B cell (primary cell): ENCODE measurements around the gene TTC28. TPM values are rescaled to one million over a fixed set of nuclear protein-coding genes. Genes with fewer than 3 reads are reported as not detected.

Source experiments
- ATAC-seq: fragments of 200-7000 bp; cut with Tn5 transposase; one replicate; pipeline ENCODE4 v1.10.0; 2021; ENCODE audit warnings: low read depth, mild to moderate bottlenecking, moderate number of reproducible peaks, moderate library complexity
- CTCF ChIA-PET: fragments of 350-600 bp; sonication (Branson Sonifier 250); formaldehyde crosslinking; loops from one replicate; lab custom pipeline; 2021; ENCODE audit warnings: antibody characterized with exemption, inconsistent platforms; lab: Charles Lee
- POLR2A ChIA-PET: fragments of 350-600 bp; sonication (Branson Sonifier 250); formaldehyde crosslinking; loops from one replicate; lab custom pipeline; 2021; ENCODE audit warnings: antibody characterized with exemption; lab: Charles Lee
- DNase-seq: peaks from one replicate; pipeline ENCODE4 v3.0.0; 2013
- H2AFZ ChIP-seq: 2 replicates; pipeline ENCODE4 v1.6.1; 2012; ENCODE audit warnings: mild to moderate bottlenecking, low read depth, low read length; ENCODE audit not compliant: insufficient read depth, poor library complexity, severe bottlenecking
- H3K27ac ChIP-seq, 2 donors: 1 replicate in 1 of 2; 2 replicates in 1 of 2; pipeline ENCODE4 v1.5.1; 2012 to 2013; ENCODE audit warnings: low read length in 2 of 2, mild to moderate bottlenecking in 2 of 2, moderate library complexity in 1 of 2
- H3K27me3 ChIP-seq, 4 experiments: fragments of 200-600 bp in 1 of 4; sonication (generic) in 1 of 4; replicated peaks in 1 of 4; 1 replicate in 2 of 4; 2 replicates in 2 of 4; pipeline versions ENCODE4 v1.6.1 to v1.7.0; 2013 to 2016; ENCODE audit warnings: low read length in 3 of 4, mild to moderate bottlenecking in 2 of 4, mixed read lengths in 1 of 4, moderate library complexity in 1 of 4; ENCODE audit not compliant: insufficient read depth in 4 of 4, control insufficient read depth in 3 of 4; ENCODE audit errors: control extremely low read depth in 1 of 4
- H3K36me3 ChIP-seq, 2 experiments: replicated peaks in 1 of 2; 1 replicate in 1 of 2; 2 replicates in 1 of 2; pipeline versions ENCODE4 v1.6.1 to v1.7.1; 2013; ENCODE audit warnings: low read length in 1 of 2; ENCODE audit not compliant: insufficient read depth in 2 of 2, control insufficient read depth in 1 of 2; ENCODE audit errors: control extremely low read depth in 1 of 2, extremely low read depth in 1 of 2
- H3K4me1 ChIP-seq, 2 donors: fragments of 200-600 bp in 1 of 2; sonication (generic) in 1 of 2; 1 replicate in 1 of 2; 2 replicates in 1 of 2; pipeline versions ENCODE4 v1.5.1 to v1.6.1; 2013 to 2017; ENCODE audit warnings: low read length in 2 of 2; ENCODE audit not compliant: control insufficient read depth in 2 of 2, insufficient read depth in 2 of 2
- H3K4me2 ChIP-seq: replicated peaks from 2 replicates; pipeline ENCODE3; 2012; ENCODE audit warnings: mild to moderate bottlenecking, low read depth, low read length; ENCODE audit not compliant: poor library complexity, severe bottlenecking
- H3K4me3 ChIP-seq, 5 experiments: fragments of 200-600 bp in 1 of 5; sonication (generic) in 1 of 5; 1 replicate in 3 of 5; 2 replicates in 2 of 5; pipeline versions ENCODE4 v1.5.1 to v1.7.0; 2011 to 2016; ENCODE audit warnings: low read length in 4 of 5, mild to moderate bottlenecking in 4 of 5, low read depth in 2 of 5, control low read depth in 1 of 5, moderate library complexity in 1 of 5; ENCODE audit not compliant: insufficient read depth in 1 of 5; ENCODE audit errors: control extremely low read depth in 1 of 5, extremely low read depth in 1 of 5
- H3K79me2 ChIP-seq: fragments of 200-600 bp; sonication (generic); one replicate; pipeline ENCODE4 v1.6.0; 2016; ENCODE audit warnings: low read length; ENCODE audit not compliant: control insufficient read depth, insufficient read depth
- H3K9ac ChIP-seq: fragments of 200-600 bp; sonication (generic); 2 replicates; pipeline ENCODE4 v1.6.1; 2017; ENCODE audit warnings: mild to moderate bottlenecking, low read length, moderate library complexity
- H3K9me3 ChIP-seq, 3 donors: one replicate each; pipeline versions ENCODE4 v1.6.1 to v1.7.1; 2013; ENCODE audit warnings: low read length in 2 of 3; ENCODE audit not compliant: control insufficient read depth in 2 of 3, insufficient read depth in 1 of 3; ENCODE audit errors: control extremely low read depth in 1 of 3
- H4K20me1 ChIP-seq: 2 replicates; pipeline ENCODE4 v1.6.0; 2012; ENCODE audit warnings: mild to moderate bottlenecking, low read length; ENCODE audit not compliant: insufficient read depth, control insufficient read depth, poor library complexity, severe bottlenecking
- H3K27ac Mint-ChIP-seq: one replicate; pipeline ENCODE4 v1.8.0; 2021; ENCODE audit warnings: mixed read lengths
- H3K27me3 Mint-ChIP-seq: one replicate; pipeline ENCODE4 v1.8.0; 2021; ENCODE audit warnings: mixed read lengths
- H3K4me1 Mint-ChIP-seq: one replicate; pipeline ENCODE4 v1.8.0; 2021; ENCODE audit warnings: mixed read lengths
- H3K4me3 Mint-ChIP-seq: one replicate; pipeline ENCODE4 v1.8.0; 2021; ENCODE audit warnings: mixed read lengths
- H3K9me3 Mint-ChIP-seq: one replicate; pipeline ENCODE4 v1.8.0; 2022; ENCODE audit warnings: mixed read lengths; ENCODE audit not compliant: insufficient read depth
- CTCF ChIP-seq: fragments of 200-600 bp; IDR thresholded peaks from one replicate; pipeline ENCODE4 v1.8.0; 2022; ENCODE audit warnings: antibody characterized with exemption, mild to moderate bottlenecking
- EZH2 ChIP-seq: IDR thresholded peaks from 2 replicates; pipeline ENCODE4 v1.6.1; 2012; ENCODE audit warnings: borderline replicate concordance, low read depth, mild to moderate bottlenecking, moderate library complexity, low read length; ENCODE audit not compliant: insufficient read depth, poor library complexity, severe bottlenecking
- WGBS: methylation state at CpG from one replicate; pipeline ENCODE4 v1.1.5; 2013; ENCODE audit warnings: missing lambda C conversion rate; ENCODE audit not compliant: insufficient coverage; 5-methylcytosine and 5-hydroxymethylcytosine counted together
- intact Hi-C: fragments of 100-400 bp; cut with micrococcal nuclease; formaldehyde crosslinking; loops from one replicate; pipeline ENCODE4 v1.10.0; 2022
- polyA plus RNA-seq: library from polyadenylated mRNA; depleted of rRNA; stranded (reverse); fragments of >200 nt; gene quantifications from 2 replicates; pipeline ENCODE4 v1.2.3, GENCODE V29; 2012
- total RNA-seq, 2 donors: library from RNA; stranded (reverse); fragments of 120-200 nt in 1 of 2; gene quantifications; 1 replicate in 1 of 2; 2 replicates in 1 of 2; pipeline versions ENCODE4 v1.2.3 to v1.2.4, GENCODE V29; 2013 to 2022

Gene TTC28
- total and polyA plus RNA-seq, 2 donors (not counting 1 experiment from before 2014, with no cell fraction given) = 4.5 to 7.3 TPM

DNA sequence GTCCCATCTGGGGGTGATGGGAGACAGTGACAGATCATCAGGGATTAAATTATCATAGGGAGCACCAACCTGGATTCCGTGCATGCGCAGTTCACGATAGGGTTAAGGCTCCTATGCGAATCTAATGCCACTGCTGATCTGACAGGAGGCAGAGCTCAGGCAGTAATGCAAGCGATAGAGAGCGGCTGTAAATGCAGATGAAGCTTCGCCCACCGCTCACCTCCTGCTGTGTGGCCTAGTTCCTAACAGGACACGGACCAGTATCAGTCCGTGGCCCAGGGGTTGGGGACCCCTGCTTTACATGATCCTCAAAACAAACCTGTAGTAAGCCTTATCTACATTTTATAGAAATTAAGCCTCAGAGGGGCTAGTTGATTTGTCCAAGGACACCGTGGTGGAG lies 94.3 kb downstream of the TTC28 start:
- no peaks in the 10 kb centered on the region for H4K20me1 ChIP-seq
- no peaks in the 10 kb centered on the region for H3K79me2 ChIP-seq
- no peaks in the 10 kb centered on the region for H3K4me1 ChIP-seq
- H3K4me3 Mint-ChIP-seq = no peak overlapping the region
- no peaks in the 10 kb centered on the region for H3K36me3 ChIP-seq
- H3K9me3 ChIP-seq = no peaks in the 10 kb centered on the region
- ATAC-seq = no peak
- no peak overlapping the region for H3K4me2 ChIP-seq
- ChIA-PET POLR2A (no interaction called here), CTCF (no interaction called here)
- no peak overlapping the region for H3K27ac Mint-ChIP-seq
- H3K9ac ChIP-seq = no peak overlapping the region
- WGBS = 100% methylated on average over 8 of the region's 11 CpGs
- intact Hi-C loops = no loop called here
- H3K27me3 ChIP-seq = no peaks in the 10 kb centered on the region
- no peaks in the 10 kb centered on the region for H3K27me3 Mint-ChIP-seq
- TF ChIP-seq EZH2 (no peak), CTCF (no peak)
- no peaks in the 10 kb centered on the region for H3K9me3 Mint-ChIP-seq
- no peak overlapping the region for H2AFZ ChIP-seq
- no peak for DNase-seq
- no peaks in the 10 kb centered on the region for H3K4me1 Mint-ChIP-seq
- no peak overlapping the region for H3K4me3 ChIP-seq
- no peak overlapping the region for H3K27ac ChIP-seq

DNA sequence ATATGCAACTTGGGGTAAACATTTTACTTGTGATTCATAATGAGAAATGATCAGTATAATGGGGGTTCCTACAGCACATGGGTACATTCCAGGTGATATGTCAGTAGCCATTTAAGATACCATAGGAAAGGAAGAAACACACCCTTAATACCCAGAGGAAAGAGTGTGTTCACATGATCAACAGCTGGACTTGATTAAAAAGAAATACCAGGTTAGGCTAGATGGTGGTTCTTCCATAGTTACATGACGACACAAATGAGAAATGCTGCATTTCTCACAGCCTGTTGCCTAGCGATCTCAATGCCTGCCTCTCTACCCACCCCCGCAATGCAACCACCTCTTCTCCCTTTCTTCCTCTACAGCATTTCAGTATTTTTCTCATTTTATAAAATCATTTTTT lies 96.8 kb downstream of the TTC28 start:
- Mint-ChIP-seq H3K9me3 (no peaks in the 10 kb centered on the region), H3K4me1 (no peaks in the 10 kb centered on the region), H3K27ac (no peak overlapping the region), H3K4me3 (no peak overlapping the region), H3K27me3 (peaks cover 2% of the 10 kb centered on the region)
- no peaks in the 10 kb centered on the region for H4K20me1 ChIP-seq
- no peak overlapping the region for H3K4me2 ChIP-seq
- H3K79me2 ChIP-seq = no peaks in the 10 kb centered on the region
- H3K27ac ChIP-seq = no peak overlapping the region
- POLR2A ChIA-PET = no interaction called here
- no peak for DNase-seq
- TF ChIP-seq CTCF = no peak
- TF ChIP-seq EZH2 = no peak
- no peaks in the 10 kb centered on the region for H3K9me3 ChIP-seq
- H3K9ac ChIP-seq = no peak overlapping the region
- peaks cover 0 to 5% (median 2%) of the 10 kb centered on the region in 4 experiments for H3K27me3 ChIP-seq
- H2AFZ ChIP-seq = no peak overlapping the region
- intact Hi-C loops = no loop called here
- WGBS = 100% methylated on average over 1 of the region's 3 CpGs
- no peak overlapping the region for H3K4me3 ChIP-seq
- no peaks in the 10 kb centered on the region for H3K36me3 ChIP-seq
- H3K4me1 ChIP-seq = no peaks in the 10 kb centered on the region
- ATAC-seq = no peak
- CTCF ChIA-PET = interaction anchor here (1.3 kb wide), 1 partner anchor 9 kb away, joined by 3 read pairs; no protein-coding TSS in a partner anchor
